Measurements from ENCODE around the gene TBC1D4. TPM values are rescaled to one million over a fixed set of nuclear protein-coding genes. Genes with fewer than 3 reads are reported as not detected.

The TBC1D4 gene
- total and polyA plus RNA-seq, 10 of the 15 experiments (the other 5 are each of a cell fraction or from before 2014, with no cell fraction given), result 11.0 to 38.6 (median 25.5) TPM

GRCh38 chr13:75325711-75326110, 156.3 kb downstream of the TBC1D4 start:
- peaks cover 0 to 2% of the 10 kb centered on the region in 2 experiments; a peak in 1 of 4 replicates for H3K36me3 ChIP-seq (ENCODE audit: control insufficient read depth in 2 of 2, insufficient read depth in 2 of 2, low read length in 1 of 2)
- 10% methylated on average over 4 of the region's 4 CpGs for WGBS (ENCODE audit: insufficient coverage, insufficient replicate concordance, low lambda C conversion rate, missing lambda C conversion rate)
- in situ Hi-C loops (cut with MboI), result no loop called here
- H2AFZ ChIP-seq (ENCODE audit: control insufficient read depth, low read depth, low read length), result no peak overlapping the region
- DNase-seq (ENCODE audit: low read depth, low spot score) (no peak), FAIRE-seq (no peak), ATAC-seq (no peak)
- H4K20me1 ChIP-seq (ENCODE audit: control insufficient read depth, insufficient read depth), result no peaks in the 10 kb centered on the region
- no peaks in the 10 kb centered on the region for H3K27me3 ChIP-seq (replicated peaks in 1 of 2; ENCODE audit: control insufficient read depth in 2 of 2, insufficient read depth in 2 of 2, low read length in 1 of 2)
- no peaks in the 10 kb centered on the region; the same call in 2 of the 3 replicates for H3K9me3 ChIP-seq (replicated peaks; ENCODE audit: control insufficient read depth, insufficient read depth, low read length)
- H3K79me2 ChIP-seq (ENCODE audit: control insufficient read depth, insufficient read depth, low read length), result no peaks in the 10 kb centered on the region
- H3K27ac ChIP-seq (ENCODE audit: control insufficient read depth, insufficient read depth), result no peak overlapping the region
- ChIA-PET CTCF (interaction anchor here (1.0 to 2.2 kb wide), 6 partner anchors 10 to 41 kb away, joined by 3 to 14 read pairs (median 4); no protein-coding TSS in a partner anchor), RAD21 (ENCODE audit: unreplicated experiment) (interaction anchor here (1.3 to 3.0 kb wide), 6 partner anchors 10 to 157 kb away, joined by 3 to 17 read pairs (median 6); partner anchors contain the start of gene TBC1D4), SMC1A (ENCODE audit: uncharacterized antibody, unreplicated experiment) (interaction anchor here (1.1 to 3.0 kb wide), 7 partner anchors 13 to 41 kb away, joined by 3 to 15 read pairs (median 10); no protein-coding TSS in a partner anchor), POLR2A (interaction anchor here (0.6 to 1.3 kb wide), 3 partner anchors 14 to 48 kb away, joined by 3 to 6 read pairs (median 3); no protein-coding TSS in a partner anchor)
- peaks cover 14% of the 10 kb centered on the region for H3K4me1 ChIP-seq (ENCODE audit: control insufficient read depth, insufficient read depth, low read length)
- no peak overlapping the region for H3K9ac ChIP-seq (ENCODE audit: control insufficient read depth, insufficient read depth, low read length)
- TF ChIP-seq, protein P1, sequence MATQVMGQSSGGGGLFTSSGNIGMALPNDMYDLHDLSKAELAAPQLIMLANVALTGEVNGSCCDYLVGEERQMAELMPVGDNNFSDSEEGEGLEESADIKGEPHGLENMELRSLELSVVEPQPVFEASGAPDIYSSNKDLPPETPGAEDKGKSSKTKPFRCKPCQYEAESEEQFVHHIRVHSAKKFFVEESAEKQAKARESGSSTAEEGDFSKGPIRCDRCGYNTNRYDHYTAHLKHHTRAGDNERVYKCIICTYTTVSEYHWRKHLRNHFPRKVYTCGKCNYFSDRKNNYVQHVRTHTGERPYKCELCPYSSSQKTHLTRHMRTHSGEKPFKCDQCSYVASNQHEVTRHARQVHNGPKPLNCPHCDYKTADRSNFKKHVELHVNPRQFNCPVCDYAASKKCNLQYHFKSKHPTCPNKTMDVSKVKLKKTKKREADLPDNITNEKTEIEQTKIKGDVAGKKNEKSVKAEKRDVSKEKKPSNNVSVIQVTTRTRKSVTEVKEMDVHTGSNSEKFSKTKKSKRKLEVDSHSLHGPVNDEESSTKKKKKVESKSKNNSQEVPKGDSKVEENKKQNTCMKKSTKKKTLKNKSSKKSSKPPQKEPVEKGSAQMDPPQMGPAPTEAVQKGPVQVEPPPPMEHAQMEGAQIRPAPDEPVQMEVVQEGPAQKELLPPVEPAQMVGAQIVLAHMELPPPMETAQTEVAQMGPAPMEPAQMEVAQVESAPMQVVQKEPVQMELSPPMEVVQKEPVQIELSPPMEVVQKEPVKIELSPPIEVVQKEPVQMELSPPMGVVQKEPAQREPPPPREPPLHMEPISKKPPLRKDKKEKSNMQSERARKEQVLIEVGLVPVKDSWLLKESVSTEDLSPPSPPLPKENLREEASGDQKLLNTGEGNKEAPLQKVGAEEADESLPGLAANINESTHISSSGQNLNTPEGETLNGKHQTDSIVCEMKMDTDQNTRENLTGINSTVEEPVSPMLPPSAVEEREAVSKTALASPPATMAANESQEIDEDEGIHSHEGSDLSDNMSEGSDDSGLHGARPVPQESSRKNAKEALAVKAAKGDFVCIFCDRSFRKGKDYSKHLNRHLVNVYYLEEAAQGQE (IDR thresholded peaks at IDR 0.05; ENCODE audit: low read depth, low read length), result no peak
- TF ChIP-seq CBX5 (IDR thresholded peaks at IDR 0.05; ENCODE audit: low read depth), result no peak
- TF ChIP-seq HDAC2 (IDR thresholded peaks at IDR 0.05), result no peak
- no peak for TF ChIP-seq SREBF2 (IDR thresholded peaks at IDR 0.05; ENCODE audit: low read length)
- no peak for TF ChIP-seq ATF7 (IDR thresholded peaks at IDR 0.05; ENCODE audit: low read depth)
- no peak for TF ChIP-seq ZBTB11 (CRISPR knock-in tag; IDR thresholded peaks at IDR 0.05)
- no peak for TF ChIP-seq SMARCA5 (IDR thresholded peaks at IDR 0.05)
- no peak for TF ChIP-seq GATAD2B (conservative IDR thresholded peaks at IDR 0.05; ENCODE audit: low read depth)
- no peak for TF ChIP-seq ZBED1 (IDR thresholded peaks at IDR 0.05; ENCODE audit: borderline replicate concordance)
- no peak for TF ChIP-seq SMC3 (IDR thresholded peaks at IDR 0.05; ENCODE audit: borderline replicate concordance, low read length)
- TF ChIP-seq MYC (IDR thresholded peaks at IDR 0.05; ENCODE audit: insufficient read depth, insufficient read length, insufficient replicate concordance, low read length, severe bottlenecking), result no peak
- no peak for TF ChIP-seq HDAC6 (IDR thresholded peaks at IDR 0.05; ENCODE audit: unreplicated experiment)
- TF ChIP-seq ZNF622 (IDR thresholded peaks at IDR 0.05), result no peak
- TF ChIP-seq NR2C2 (IDR thresholded peaks at IDR 0.05; ENCODE audit: borderline replicate concordance, control insufficient read depth, insufficient read length, low read depth), result no peak
- TF ChIP-seq PAX5 (IDR thresholded peaks at IDR 0.05; ENCODE audit: borderline replicate concordance, low read depth, low read length), result no peak
- no peak for TF ChIP-seq NFXL1 (IDR thresholded peaks at IDR 0.05; ENCODE audit: borderline replicate concordance)
- no peak for TF ChIP-seq BHLHE40 (IDR thresholded peaks at IDR 0.05; ENCODE audit: borderline replicate concordance in 1 of 2, low read depth in 2 of 2, low read length in 1 of 2)
- no peak for TF ChIP-seq SPI1 (IDR thresholded peaks at IDR 0.05; ENCODE audit: borderline replicate concordance, insufficient read depth, low read depth, low read length)
- no peak for TF ChIP-seq IKZF2 (IDR thresholded peaks at IDR 0.05)
- intact Hi-C loops (cut with micrococcal nuclease; ENCODE audit: unreplicated experiment), result no loop called here
- no peak overlapping the region; the same call in 1 of the 2 replicates for H3K4me2 ChIP-seq (ENCODE audit: control insufficient read depth, insufficient read depth)
- H3K4me3 ChIP-seq, result no peak overlapping the region
- no TSS peak for BruUV-seq (replicated peaks)

Measured in GM12878 (cell line).